Loucy (cell line): ENCODE results near the gene TREM2.

Experiments
- EZH2phosphoT487 ChIP-seq: fragments of 200-600 bp; IDR thresholded peaks from 2 replicates; pipeline ENCODE4 v1.6.1; 2018; ENCODE audit warnings: antibody characterized with exemption, mild to moderate bottlenecking, moderate library complexity, borderline replicate concordance
- TF ChIP-seq, protein P1 (sequence below): fragments of 200-600 bp; sonication (generic); conservative IDR thresholded peaks from 2 replicates; pipeline ENCODE4 v1.5.1; 2014; ENCODE audit warnings: mild to moderate bottlenecking, antibody characterized with exemption, low read length

GRCh38 chr6:41136911-41137310, 26.0 kb downstream of the TREM2 start:
- TF ChIP-seq, protein P1, sequence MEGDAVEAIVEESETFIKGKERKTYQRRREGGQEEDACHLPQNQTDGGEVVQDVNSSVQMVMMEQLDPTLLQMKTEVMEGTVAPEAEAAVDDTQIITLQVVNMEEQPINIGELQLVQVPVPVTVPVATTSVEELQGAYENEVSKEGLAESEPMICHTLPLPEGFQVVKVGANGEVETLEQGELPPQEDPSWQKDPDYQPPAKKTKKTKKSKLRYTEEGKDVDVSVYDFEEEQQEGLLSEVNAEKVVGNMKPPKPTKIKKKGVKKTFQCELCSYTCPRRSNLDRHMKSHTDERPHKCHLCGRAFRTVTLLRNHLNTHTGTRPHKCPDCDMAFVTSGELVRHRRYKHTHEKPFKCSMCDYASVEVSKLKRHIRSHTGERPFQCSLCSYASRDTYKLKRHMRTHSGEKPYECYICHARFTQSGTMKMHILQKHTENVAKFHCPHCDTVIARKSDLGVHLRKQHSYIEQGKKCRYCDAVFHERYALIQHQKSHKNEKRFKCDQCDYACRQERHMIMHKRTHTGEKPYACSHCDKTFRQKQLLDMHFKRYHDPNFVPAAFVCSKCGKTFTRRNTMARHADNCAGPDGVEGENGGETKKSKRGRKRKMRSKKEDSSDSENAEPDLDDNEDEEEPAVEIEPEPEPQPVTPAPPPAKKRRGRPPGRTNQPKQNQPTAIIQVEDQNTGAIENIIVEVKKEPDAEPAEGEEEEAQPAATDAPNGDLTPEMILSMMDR = no peak
- no peak for TF ChIP-seq EZH2phosphoT487
